HG03457 (cell line): ENCODE measurements around the gene BEAN1.

Source experiments
- ATAC-seq: cut with Tn5 transposase; IDR thresholded peaks from one replicate; pipeline ENCODE4 v1.9.1; 2021; ENCODE audit warnings: moderate number of reproducible peaks; ENCODE audit not compliant: unreplicated experiment

BEAN1 gene

DNA sequence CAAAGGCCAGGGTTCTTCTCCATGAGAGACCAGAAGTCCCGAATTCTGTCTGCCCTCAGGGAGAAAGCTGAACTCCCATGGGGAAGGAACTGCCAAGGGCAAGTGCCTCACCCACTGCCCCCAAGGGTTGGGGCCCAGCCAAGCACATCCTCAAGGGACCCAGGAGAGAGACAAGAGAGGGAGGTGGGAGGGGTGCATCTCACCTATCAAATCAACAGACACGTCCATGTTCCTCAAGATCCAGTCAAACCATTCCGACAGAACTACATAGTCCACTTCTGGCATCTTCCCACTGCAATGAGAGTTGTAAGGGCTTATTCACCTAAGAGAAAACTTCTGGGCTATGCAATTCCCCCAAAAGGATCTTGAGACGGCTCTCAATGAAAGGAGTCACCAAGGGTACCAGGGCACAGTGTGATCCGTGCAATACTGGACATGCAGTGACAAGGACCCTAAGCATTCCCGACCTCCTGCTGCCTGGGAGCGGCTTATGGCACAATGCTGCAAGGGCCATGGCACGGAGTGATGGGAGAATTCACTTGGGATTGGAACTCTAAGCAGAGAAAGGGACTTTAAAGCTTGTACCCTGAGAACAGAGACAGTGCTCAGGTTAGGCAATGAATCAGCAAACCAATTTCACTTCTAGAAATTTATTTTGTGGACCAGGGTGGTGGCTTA, 90.6 kb downstream of the BEAN1 start:
- ATAC-seq: no peak

DNA sequence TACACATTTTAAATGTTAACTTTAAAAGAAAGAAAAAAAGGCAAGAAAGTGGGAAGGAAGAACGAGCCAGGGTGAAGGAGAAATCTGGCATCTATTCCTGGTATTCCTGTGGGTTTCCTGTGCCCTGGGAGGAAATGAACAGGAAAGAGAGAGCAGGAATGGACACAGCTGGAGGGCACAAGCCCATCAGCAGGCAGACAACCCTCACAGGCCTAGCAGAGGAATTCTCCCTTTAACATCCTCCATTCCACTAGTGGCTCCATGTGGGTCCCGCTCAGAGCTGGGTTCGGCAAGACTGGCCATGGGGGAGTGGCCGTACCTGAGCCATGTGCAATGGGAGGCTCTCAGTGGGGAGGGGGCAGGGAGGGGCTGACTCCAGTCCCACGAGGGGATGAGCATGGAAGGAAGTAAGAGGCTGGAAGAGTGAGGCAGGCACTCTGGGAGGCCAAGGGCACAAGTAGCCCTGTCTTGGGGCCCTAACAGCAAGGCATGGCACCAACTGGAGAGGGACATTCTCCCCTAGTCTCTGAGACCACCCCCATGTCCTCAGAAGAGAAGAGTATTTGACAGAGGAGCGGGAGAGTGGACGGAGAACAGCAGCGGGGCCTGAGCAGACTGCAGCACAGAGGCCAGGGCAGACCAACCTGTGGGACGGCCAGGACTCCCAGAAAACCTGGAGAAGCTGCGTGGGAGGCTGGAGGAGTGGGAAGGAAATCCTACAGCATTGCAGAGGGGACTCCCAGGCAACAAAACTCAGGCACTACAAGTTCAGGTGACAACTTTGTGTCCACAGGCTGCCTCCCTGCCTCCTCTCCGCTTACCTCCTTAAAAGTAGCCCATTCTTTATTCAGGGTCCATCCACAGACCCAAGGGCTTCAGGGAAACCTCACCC, 92.6 kb downstream of the BEAN1 start:
- no peak for ATAC-seq

DNA sequence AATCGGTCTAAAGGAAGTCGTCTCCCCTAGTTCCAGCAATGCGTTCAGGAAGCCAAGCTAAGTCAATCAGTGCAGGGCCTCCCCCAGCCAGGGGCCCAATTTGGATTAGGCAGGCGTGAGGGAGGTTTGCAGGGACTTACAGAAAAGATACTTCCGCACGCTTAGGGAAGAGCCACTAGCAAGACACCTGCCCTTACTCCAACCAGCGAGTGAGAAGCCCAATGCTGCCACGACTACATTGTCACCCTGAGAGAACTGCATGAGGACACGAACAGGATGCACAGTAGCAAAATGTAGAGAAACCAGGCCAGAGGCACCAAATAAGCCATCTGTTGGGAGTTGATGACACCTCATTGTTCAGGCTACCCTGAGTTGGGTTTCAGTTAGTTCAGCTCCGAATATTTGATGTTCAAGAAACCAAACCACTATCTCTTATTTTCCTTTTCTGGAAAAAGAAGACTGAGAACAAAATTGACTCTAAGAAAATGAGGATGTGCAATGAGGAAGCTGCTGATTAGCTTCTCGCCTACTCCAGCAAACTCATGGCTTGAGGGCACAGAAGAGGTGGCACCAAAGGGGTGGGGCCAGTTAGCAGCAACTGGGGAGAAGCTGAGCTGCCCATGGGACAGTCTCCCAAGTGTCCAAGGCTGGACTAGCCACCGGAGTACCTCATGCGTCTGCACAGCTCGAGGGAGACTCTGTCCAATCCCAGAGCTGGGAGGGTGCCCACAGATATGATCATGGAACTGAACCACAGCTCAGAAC, 93.5 kb downstream of the BEAN1 start:
- no peak for ATAC-seq

DNA sequence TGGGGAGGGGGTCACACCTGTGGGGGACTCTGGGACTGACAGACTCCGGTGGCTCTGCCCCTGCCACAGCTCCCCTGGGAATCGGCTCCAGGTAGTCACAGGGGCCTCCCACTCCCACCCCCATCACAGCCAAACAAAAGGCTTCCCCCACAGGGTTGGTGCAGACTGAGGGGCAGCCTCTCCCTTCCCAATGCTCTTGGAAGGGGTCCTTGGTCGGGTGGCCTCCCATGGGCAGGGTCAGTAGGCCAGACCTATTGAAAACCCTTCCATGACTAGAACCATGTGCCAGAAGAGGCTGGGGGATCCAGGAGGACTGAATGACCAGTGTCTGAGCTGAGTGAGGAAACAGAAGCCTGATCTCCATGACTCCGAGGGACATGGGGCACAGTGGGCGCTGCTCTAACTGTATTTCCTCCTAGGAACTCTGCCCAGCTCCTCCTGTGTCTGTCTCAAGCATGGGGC, 94.2 kb downstream of the BEAN1 start:
- no peak for ATAC-seq

DNA sequence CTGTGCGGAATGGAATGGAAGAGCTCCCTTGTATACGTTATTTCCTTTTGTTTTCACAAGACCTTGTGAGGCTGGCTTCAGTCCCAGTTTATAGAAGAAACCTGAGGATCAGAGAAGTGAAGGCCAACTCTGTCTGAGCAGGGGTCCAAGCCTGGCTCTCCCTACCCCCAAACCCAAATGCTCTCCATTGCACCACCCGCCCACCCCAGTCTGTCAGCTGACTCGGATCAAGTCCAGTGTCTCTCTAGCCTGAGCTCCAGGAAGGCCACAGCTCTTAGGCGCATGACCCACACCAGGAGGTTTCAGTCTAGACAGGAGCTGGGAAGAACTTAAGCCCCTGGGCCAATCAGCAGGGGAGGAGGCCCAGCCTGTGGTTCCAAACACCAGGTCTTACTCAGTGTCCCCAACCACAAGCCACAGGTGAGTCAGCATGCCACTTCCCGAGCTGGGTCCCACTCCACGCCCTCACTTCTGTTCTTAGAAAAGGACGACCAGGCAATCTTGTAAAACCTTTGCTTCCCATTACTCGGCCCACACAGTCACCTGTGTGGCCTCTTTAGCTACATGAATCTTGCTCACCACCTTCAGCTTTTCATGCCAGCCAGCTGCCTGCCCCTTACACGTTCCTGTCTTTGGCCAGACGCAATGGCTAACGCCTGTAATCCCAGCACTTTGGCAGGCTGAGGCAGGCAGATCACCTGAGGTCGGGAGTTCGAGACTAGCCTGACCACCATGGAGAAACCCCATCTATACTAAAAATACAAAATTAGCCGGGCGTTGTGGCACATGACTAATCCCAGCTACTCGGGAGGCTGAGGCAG, 95.1 kb downstream of the BEAN1 start:
- ATAC-seq: peak; percentile 57

DNA sequence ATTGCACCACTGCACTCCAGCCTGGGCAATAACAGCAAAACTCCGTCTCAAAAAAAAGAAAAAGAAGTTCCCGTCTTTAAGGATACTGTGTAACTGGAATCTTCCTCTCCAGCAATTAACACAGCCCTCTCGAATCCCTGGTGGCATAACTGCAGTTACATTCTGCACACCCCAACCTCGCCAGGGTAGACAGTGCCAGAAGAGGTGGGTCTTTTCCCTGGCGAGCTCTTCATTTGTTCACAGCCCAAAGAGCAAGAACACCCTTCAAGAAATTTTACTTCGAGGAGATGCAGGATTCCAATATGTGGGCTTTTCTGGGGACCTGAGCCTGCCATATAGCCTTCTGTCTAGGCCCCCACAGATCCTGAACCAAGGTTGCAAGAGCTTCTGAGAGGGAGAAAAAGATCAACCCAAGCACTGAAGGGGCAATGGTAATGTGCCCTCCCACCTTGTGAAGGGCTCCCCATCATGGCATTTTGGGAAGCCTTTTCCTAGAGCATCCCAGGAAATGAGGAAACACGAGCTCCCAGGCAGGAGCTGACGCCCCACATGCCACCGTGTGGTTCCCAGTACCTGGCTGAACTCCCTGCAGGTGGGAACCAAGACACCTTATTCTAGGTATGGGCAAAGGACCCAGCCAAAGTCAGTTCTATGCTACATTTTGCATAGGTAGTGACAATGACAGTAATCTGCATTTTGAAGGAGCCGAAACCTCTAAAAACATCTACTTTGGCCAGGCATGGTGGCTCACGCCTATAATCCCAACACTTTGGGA, 95.9 kb downstream of the BEAN1 start:
- no peak for ATAC-seq

DNA sequence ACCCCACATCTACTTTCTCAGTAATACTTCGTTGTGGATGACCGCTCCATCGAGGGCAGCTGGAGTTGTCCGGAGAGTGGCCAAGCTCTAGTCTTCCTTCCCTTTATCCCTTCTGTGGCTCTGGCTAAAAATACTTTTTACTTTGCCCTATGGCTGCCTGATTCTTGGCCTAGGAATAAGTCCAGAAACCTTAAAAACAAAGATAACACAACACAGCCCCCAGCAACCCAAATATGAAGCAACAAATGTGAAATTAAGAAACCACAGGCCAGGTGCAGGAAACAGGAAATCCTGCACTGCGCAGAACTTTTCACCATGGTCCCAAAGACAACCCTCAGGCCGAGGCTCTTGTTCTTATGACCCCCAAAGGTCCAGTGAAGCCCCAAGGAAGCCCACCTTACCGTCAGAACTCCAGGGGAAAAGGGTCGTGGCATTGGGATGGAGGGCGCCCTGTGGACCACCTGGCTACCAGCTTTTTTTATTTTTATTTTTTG, 96.8 kb downstream of the BEAN1 start:
- no peak for ATAC-seq

DNA sequence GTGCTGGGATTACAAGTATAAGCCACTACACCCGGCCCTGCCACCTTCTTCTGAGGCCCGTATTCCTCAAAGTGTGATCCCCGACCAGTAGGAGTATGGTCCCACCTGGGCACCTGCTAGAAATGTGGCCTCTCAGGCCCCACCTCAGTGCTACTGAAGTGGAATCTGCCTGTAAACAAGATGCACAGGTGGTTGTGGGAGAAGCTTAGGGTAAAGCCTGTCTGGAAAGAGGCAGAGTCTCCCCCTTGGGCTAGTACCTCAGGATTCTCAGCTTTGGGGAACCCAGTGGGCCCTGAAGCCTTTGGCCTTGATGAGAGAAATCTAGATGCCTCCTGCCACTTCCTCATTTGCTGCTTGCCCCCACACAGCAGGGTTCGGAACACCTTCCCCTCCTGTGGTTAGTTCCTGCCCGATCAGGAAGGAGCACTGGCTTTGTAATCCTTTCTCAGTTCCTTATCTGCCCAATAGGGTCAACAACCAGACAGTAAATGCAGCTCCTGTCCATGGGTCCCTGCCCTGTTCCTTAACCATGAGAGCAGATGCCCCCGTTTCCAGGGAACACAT, 97.6 kb downstream of the BEAN1 start:
- peak; percentile 55 for ATAC-seq

DNA sequence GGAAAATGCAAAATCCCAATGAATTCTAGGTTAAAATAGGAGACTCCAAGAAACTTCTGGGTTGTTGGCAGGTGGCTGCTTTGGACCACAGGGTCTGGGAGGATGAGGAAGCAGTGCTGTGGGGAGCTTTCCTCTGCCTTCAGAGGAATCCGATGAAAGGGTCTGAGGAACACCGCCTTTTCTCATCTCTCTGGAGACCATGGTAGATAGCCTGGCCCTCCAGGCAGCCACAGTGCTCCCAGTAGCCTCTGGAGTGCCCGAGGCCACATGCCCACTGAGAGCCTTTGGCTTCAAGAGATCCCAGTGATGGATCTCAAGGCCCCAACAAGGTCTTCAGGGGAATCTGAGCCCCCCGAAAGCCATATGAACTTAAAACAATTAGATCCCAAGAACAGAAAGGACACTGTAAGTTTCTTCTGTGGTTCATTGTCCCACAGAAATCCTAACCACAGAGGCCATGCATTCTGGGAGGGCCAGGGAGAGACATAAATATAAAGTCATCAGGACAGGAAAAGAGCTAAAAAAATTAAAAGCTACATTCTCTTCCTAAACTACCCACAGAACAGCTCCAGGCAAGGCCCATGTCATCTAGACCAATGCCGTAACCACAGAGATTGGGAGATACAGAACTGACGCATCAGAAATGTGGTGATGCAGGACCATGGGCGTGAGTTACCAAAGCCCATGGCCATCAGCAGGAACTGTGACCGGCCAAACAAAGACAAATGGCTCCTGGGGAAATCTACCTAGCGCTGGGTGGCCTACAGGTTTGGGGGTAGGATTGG, 98.5 kb downstream of the BEAN1 start:
- no peak for ATAC-seq

DNA sequence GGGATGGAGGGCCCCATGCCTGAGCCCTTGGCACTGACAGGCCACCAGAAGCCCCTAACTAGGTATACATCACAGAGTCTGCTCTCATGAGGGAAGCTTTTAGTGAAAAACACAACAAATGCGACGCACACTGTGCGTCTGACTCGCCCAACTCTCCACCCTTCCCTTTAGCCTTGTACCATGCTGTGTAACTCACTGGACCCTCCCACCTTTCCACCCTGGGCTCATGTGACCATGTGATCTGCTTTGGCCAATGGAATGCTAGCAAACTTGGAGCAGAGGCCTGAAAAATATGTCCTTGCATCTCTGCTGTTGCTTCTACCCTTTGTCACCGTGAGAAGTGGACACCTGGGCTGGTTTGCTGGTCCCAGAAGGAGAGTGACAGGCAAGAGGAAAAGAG, 101.2 kb downstream of the BEAN1 start:
- no peak for ATAC-seq

DNA sequence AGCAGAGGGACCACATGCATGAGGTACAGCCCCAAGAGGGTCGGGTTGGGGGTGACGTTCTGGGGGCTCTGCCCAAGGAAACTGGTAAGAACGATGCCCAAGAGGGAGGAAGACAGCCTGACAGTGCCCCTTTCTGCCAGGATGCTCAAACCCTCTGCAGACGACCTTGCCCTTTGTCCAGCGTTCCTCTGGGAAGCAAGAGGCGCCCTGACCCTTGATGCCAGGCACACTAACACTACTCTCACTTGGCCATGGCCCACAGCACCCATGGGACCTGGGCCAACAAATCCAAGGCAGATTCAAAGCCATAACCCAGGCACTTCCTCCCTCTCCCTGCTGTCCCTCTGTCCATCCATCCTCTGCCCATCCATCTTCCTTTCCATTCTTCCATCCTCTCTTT, 102.4 kb downstream of the BEAN1 start:
- ATAC-seq: no peak
